ENCODE results near the gene IMMP2L. TPM values are rescaled to one million over a fixed set of nuclear protein-coding genes. Genes with fewer than 3 reads are reported as not detected.

Gene IMMP2L
- total and polyA plus RNA-seq, 2 of the 8 experiments (the other 6 are each of a cell fraction or from before 2014, with no cell fraction given), result 2.3 to 10.1 TPM

GRCh38 chr7:110786328-110786965 lies 775.8 kb downstream of the IMMP2L start:
- Histone ChIP-seq H4K5ac (ENCODE audit: insufficient read length, low read depth, low read length) (no peak overlapping the region), H2BK15ac (ENCODE audit: low read length) (no peak overlapping the region), H3K18ac (ENCODE audit: extremely low read depth, low read length) (no peak overlapping the region), H3K4me2 (ENCODE audit: insufficient read depth in 1 of 2, low read depth in 2 of 2, low read length in 2 of 2) (no peak overlapping the region), H4K20me1 (replicated peaks in 1 of 2; ENCODE audit: control insufficient read depth in 1 of 2, insufficient read depth in 2 of 2, low read length in 2 of 2) (no peaks in the 10 kb centered on the region), H2AFZ (ENCODE audit: low read length) (no peak overlapping the region), H3K14ac (ENCODE audit: insufficient read length) (no peak overlapping the region), H3K4me3 (ENCODE audit: extremely low read depth in 1 of 4, insufficient read depth in 2 of 4, low read depth in 3 of 4, low read length in 4 of 4) (no peak overlapping the region), H3K23me2 (ENCODE audit: low read depth, low read length) (no peaks in the 10 kb centered on the region), H3K9ac (replicated peaks in 1 of 4; ENCODE audit: extremely low read depth in 1 of 4, low read depth in 3 of 4, low read length in 3 of 4) (no peak overlapping the region), H3K4me1 (replicated peaks in 1 of 4; ENCODE audit: control insufficient read depth in 3 of 4, insufficient read depth in 4 of 4, low read length in 3 of 4) (no peaks in the 10 kb centered on the region), H3K36me3 (ENCODE audit: control insufficient read depth in 2 of 4, insufficient read depth in 4 of 4, low read length in 3 of 4) (no peaks in the 10 kb centered on the region; a peak in 1 of 8 replicates), H4K91ac (replicated peaks; ENCODE audit: insufficient read length, low read length) (no peak overlapping the region), H3K27me3 (replicated peaks in 1 of 4; ENCODE audit: control insufficient read depth in 3 of 4, extremely low read depth in 1 of 4, insufficient read depth in 3 of 4, low read length in 3 of 4) (no peaks in the 10 kb centered on the region), H3K79me2 (ENCODE audit: control insufficient read depth in 1 of 2, insufficient read depth in 2 of 2, low read length in 2 of 2) (no peaks in the 10 kb centered on the region), H2BK5ac (ENCODE audit: low read depth, low read length) (no peak overlapping the region), H4K8ac (ENCODE audit: extremely low read depth, insufficient read depth, low read length) (no peak overlapping the region), H3K56ac (replicated peaks; ENCODE audit: insufficient read length, low read depth, low read length) (no peak overlapping the region), H3K9me3 (ENCODE audit: insufficient read depth in 2 of 2, low read depth in 1 of 2, low read length in 1 of 2) (no peaks in the 10 kb centered on the region), H2BK120ac (replicated peaks; ENCODE audit: low read depth, low read length) (no peak overlapping the region), H3K4ac (replicated peaks; ENCODE audit: insufficient read length, low read depth, low read length) (no peak overlapping the region), H2AK5ac (ENCODE audit: low read depth, low read length) (no peak overlapping the region), H2BK12ac (ENCODE audit: low read depth, low read length) (no peak overlapping the region), H2BK20ac (ENCODE audit: low read length) (no peak overlapping the region), H3K79me1 (ENCODE audit: low read depth, low read length) (no peaks in the 10 kb centered on the region), H3K23ac (ENCODE audit: insufficient read length) (no peak overlapping the region), H3K27ac (ENCODE audit: low read depth, low read length) (no peak overlapping the region)
- WGBS, 2 experiments (ENCODE audit: extremely low coverage in 1 of 2, insufficient coverage in 1 of 2, insufficient read length in 1 of 2, insufficient replicate concordance in 2 of 2, low coverage in 1 of 2, low lambda C conversion rate in 2 of 2, missing lambda C conversion rate in 1 of 2), result 88% methylated on average over 3 of the region's 3 CpGs; no CpG with 5 or more reads in 1 of the 2 experiments
- DNase-seq (ENCODE audit: low read depth in 1 of 2, low spot score in 2 of 2) (no peak), FAIRE-seq (no peak)
- POLR2A ChIA-PET (ENCODE audit: partially characterized antibody), result no interaction called here
- CTCF ChIA-PET (ENCODE audit: partially characterized antibody), result interaction anchor here (1.0 kb wide), 1 partner anchor 9 kb away, joined by 3 read pairs; no protein-coding TSS in a partner anchor
- TF ChIP-seq SIX5 (IDR thresholded peaks at IDR 0.05; ENCODE audit: low read depth, low read length) (no peak), TAF1 (IDR thresholded peaks at IDR 0.05; ENCODE audit: low read depth, low read length) (no peak), SP2 (IDR thresholded peaks at IDR 0.05; ENCODE audit: low read length) (no peak), HDAC2 (IDR thresholded peaks at IDR 0.05; ENCODE audit: borderline replicate concordance in 1 of 2, low read depth in 2 of 2, low read length in 2 of 2) (no peak), HDAC6 (IDR thresholded peaks at IDR 0.05; ENCODE audit: low read depth, low read length) (no peak), CHD1 (IDR thresholded peaks at IDR 0.05; ENCODE audit: low read depth, low read length) (no peak), POU5F1 (IDR thresholded peaks at IDR 0.05; ENCODE audit: low read depth, low read length) (no peak), CEBPB (IDR thresholded peaks at IDR 0.05; ENCODE audit: low read depth, low read length) (no peak), GABPA (IDR thresholded peaks at IDR 0.05; ENCODE audit: borderline replicate concordance, insufficient read depth, low read length) (no peak), CTCF (IDR thresholded peaks at IDR 0.05; ENCODE audit: control extremely low read depth in 1 of 3, insufficient read depth in 1 of 3, low read depth in 1 of 3, low read length in 3 of 3) (no peak), TCF12 (IDR thresholded peaks at IDR 0.05; ENCODE audit: low read depth, low read length) (no peak)

Measured in H1 (cell line).